ENCODE results near the gene NYAP2.

NYAP2 gene

GRCh38 chr2:225484751-225485150, 85.2 kb downstream of the NYAP2 start:
- no peak for DNase-seq (ENCODE audit: low spot score)

GRCh38 chr2:225486236-225486635, 86.7 kb downstream of the NYAP2 start:
- peak; percentile 22 for DNase-seq (ENCODE audit: low spot score)

- DNase-seq (ENCODE audit: low spot score): no peak
Measured at GRCh38 chr2:225487878-225488416, 88.4 kb downstream of the NYAP2 start.

GRCh38 chr2:225488743-225489142, 89.2 kb downstream of the NYAP2 start:
- DNase-seq (ENCODE audit: low spot score): no peak

GRCh38 chr2:225493420-225494099, 94.0 kb downstream of the NYAP2 start:
- no peak for DNase-seq (ENCODE audit: low spot score)

- DNase-seq (ENCODE audit: low spot score): no peak
Measured at GRCh38 chr2:225494100-225494459, 94.6 kb downstream of the NYAP2 start.

- DNase-seq (ENCODE audit: low spot score): no peak
Measured at GRCh38 chr2:225495706-225496105, 96.2 kb downstream of the NYAP2 start.

GRCh38 chr2:225496568-225496967, 97.1 kb downstream of the NYAP2 start:
- no peak for DNase-seq (ENCODE audit: low spot score)

- no peak for DNase-seq (ENCODE audit: low spot score)
Measured at GRCh38 chr2:225497166-225497565, 97.7 kb downstream of the NYAP2 start.

- no peak for DNase-seq (ENCODE audit: low spot score)
Measured at GRCh38 chr2:225501022-225501421, 101.5 kb downstream of the NYAP2 start.

GRCh38 chr2:225502971-225503370, 103.5 kb downstream of the NYAP2 start:
- DNase-seq (ENCODE audit: low spot score): no peak

- DNase-seq (ENCODE audit: low spot score): no peak
Measured at GRCh38 chr2:225510796-225511195, 111.3 kb downstream of the NYAP2 start.

- no peak for DNase-seq (ENCODE audit: low spot score)
Measured at GRCh38 chr2:225512469-225512868, 113.0 kb downstream of the NYAP2 start.

- DNase-seq (ENCODE audit: low spot score): no peak
Measured at GRCh38 chr2:225512876-225513540, 113.5 kb downstream of the NYAP2 start.

GRCh38 chr2:225515033-225515432, 115.5 kb downstream of the NYAP2 start:
- DNase-seq (ENCODE audit: low spot score): no peak

- peak; percentile 59 for DNase-seq (ENCODE audit: low spot score)
Measured at GRCh38 chr2:225526760-225527390, 127.4 kb downstream of the NYAP2 start.

- DNase-seq (ENCODE audit: low spot score): no peak
Measured at GRCh38 chr2:225531559-225531958, 132.0 kb downstream of the NYAP2 start.

- no peak for DNase-seq (ENCODE audit: low spot score)
Measured at GRCh38 chr2:225532096-225532495, 132.6 kb downstream of the NYAP2 start.

GRCh38 chr2:225534037-225534436, 134.5 kb downstream of the NYAP2 start:
- DNase-seq (ENCODE audit: low spot score): no peak

- DNase-seq (ENCODE audit: low spot score): no peak
Measured at GRCh38 chr2:225534697-225535096, 135.2 kb downstream of the NYAP2 start.

- DNase-seq (ENCODE audit: low spot score): no peak
Measured at GRCh38 chr2:225536036-225536435, 136.5 kb downstream of the NYAP2 start.

- DNase-seq (ENCODE audit: low spot score): no peak
Measured at GRCh38 chr2:225543626-225544025, 144.1 kb downstream of the NYAP2 start.

- no peak for DNase-seq (ENCODE audit: low spot score)
Measured at GRCh38 chr2:225556461-225556860, 157.0 kb downstream of the NYAP2 start.

Measured in Ammon's horn (tissue), 1 donor.